HCEC 1CT (cell line): ENCODE measurements around the gene CHST6.
"Not testable (repeated sequence)": the region's sequence is repeated elsewhere in the genome, so short reads cannot be mapped to it uniquely, and the experiment has no call there.

ENCODE experiments used
- DNase-seq: peaks from one replicate; pipeline ENCODE4 v3.0.0-alpha.2; 2017

The CHST6 gene

DNA sequence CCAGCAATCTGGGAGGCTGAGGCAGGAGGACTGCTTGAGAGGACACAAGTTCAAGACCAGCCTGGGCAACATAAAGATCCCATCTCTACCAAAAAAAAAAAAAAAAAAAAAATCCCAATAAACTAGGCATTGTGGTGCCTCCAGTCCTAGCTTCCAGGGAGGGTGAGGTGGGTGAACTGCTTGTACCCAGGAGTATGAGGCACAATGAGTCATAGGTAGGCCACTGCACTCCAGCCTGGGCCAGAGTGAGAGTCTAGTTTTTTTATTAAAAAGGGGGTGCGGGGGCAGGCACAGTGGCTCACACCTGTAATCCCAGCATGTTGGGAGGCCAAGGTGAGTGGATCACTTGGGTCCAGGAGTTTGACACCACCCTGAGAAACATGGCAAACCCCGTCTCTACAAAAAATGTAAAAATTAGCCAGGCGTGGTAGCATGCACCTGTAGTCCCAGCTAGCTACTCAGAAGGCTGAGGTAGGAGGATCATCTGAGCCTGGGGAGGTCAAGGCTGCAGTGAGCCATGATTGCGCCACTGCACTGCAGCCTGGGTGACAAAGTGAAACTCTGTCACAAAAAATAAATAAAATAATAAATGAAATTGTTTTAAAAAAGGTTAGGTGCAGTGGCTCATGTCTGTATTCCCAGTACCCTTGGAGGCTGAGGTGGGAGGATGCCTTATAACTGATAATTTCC lies 7.8 kb upstream of the CHST6 start:
- DNase-seq = no peak

DNA sequence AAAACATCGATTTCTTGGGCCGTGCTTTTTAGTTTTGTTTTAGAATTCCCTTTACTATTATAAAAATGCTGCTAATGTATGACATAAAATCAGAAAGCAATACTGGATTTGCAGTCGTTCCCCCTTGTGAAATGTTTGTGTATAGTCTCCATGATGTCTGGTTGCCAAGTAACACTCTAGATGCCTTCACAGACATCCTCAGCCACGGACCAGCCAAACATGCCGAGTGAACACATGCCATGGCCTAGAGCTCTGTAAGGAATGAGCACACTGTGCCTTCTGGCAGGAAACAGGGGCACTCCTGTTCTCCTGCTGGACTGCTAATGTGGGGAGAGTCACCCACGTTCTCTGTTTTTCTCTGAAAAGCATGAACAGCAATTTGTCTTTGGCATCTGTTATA lies 6.6 kb upstream of the CHST6 start:
- DNase-seq = peak; percentile 55

DNA sequence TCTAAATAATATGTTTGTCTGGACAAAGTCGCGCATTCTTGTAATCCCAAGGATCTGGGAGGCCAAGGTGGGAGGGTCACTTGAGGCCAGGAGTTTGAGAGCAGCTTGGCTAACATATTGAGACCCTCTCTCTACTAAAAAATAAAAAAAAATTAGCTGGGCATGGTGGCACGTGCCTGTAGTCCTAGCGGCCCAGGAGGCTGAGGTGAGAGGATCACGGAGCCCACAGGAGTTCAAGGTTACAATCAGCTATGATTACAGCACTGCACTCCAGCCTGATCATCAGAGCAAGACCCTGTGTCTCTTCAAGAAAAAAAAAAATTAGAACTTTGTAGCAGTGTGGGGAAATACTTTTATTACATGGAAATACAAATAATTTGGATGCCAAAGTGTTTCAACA lies 6.1 kb upstream of the CHST6 start:
- DNase-seq = no peak

DNA sequence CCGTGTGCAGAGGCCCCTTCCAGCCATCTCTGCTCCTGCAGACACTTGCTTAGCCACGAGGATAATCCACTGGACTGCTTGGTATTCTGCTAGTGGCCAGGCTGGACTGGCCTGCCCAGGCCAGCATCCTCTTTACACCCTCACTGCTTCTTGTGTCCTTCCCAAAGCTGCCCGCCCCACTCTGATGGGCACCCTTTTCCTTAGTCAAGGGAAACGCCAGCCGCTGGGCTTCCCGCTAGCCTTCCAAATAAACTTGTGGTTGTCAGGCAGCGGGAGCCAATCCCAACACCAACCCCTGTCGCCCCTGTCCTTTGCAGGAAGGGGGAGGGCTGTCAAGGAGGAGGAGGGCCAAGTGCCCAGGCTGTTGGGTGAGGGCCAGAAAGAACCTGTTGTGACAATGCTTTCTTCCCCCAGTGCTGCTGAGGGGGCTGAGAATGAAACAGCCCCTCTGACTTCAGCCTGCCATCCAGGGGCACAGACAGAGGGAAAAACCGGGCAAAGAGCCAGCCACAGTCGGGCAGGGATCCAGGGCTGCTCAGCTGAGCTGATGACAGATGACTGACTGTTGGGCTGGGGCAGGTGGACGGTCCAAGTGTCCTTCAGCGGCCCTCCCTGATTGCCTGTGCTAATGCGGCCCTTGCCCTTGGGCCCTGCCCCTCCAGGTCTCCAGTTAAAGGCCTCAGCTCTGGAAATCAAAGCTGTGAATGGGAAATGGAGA lies 3.5 kb upstream of the CHST6 start:
- DNase-seq = not testable (repeated sequence)

- no peak for DNase-seq
Measured at GRCh38 chr16:75497558-75497957, 2.3 kb upstream of the CHST6 start.

GRCh38 chr16:75494661-75495075 lies 573 bp downstream of the CHST6 start:
- no peak for DNase-seq

- no peak for DNase-seq
Measured at GRCh38 chr16:75494184-75494583, 1.1 kb downstream of the CHST6 start.

- DNase-seq = no peak
Measured at GRCh38 chr16:75491876-75492275, 3.4 kb downstream of the CHST6 start.

- no peak for DNase-seq
Measured at GRCh38 chr16:75488322-75488721, 6.9 kb downstream of the CHST6 start.

DNA sequence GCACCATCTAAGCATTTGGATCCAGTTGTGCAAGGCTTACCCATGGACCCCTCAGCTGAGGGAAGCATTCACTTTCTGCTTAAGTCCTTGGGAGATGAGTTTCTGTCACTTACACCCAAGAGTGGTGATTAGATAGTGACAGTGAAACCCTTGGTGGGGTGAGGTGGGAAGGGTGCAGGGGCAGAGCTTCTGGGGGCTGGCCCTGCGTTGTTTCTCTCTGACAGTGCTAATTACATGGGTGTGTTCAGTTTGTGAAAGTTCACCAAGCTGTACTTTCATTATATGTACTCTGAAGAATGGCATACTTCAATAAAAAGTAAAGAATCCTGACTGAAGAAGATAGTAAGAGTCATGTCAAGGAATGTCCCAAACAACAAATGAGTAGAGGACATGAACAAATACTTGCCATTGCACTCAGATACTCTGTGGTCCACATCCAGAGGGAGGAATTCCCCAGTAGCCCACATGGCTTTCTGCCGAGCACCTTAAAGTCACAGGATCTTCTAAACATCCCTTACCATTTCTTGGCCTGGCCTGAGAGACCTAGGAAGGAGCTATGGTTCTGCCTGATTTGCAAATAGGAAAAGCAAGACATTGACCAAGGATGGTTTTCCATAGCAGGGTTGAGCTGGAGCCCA lies 8.4 kb downstream of the CHST6 start:
- no peak for DNase-seq

GRCh38 chr16:75486014-75486675 lies 9.1 kb downstream of the CHST6 start:
- DNase-seq = no peak

DNA sequence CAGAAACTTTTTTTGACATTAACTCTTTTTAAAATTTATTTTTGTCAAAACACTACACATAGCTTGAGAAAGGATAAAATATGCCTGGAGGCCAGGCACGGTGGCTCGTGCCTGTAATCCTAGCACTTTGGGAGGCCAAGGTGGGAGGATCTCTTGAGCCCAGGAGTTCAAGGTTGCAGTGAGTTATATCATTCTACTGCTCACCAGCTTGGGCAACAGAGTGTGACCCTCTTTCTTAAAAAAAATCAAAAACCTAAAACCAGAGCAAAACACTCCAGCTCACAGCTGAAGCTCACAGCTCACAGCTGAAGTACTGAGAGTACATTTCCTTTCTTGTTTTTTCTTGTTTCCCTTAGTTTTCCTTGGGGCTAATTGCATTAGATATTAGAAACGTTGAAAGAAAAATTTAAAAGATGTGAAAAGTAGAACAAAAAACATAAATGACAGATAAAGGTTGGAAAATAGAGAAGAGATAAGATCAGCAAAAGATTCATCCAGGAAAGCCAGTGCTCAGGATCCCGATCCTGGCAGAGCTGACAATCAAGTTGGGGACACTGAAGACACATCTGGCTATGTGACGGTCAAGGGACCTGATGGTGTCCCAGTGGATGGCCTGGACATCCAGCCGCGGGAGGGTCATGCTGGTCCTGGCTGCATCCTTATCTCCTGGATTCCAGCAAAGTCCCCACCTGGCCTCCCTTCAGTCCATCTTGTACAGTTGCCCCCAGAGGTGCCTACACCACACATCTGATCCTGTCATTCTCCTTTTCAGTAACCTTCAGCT lies 9.8 kb downstream of the CHST6 start:
- no peak for DNase-seq

DNA sequence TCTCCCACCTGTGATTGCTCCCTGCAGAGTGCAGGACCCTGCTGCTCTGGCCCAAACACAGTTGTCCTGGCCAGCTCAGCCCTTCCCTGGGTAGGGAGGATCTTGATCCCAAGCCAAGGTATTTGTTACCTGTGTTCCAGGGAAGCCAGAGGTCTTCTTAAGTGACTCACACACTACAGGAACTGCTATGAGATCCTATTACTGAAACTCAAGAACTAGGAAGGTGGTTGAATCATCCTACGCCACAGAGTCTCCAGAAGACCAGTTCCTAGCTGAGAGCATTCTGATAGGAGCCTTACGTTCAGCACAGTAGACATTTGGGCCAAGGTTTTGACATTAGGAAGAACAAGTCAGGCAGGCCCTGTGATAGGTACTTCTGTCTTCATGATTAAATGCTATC lies 12.0 kb downstream of the CHST6 start:
- DNase-seq = no peak

DNA sequence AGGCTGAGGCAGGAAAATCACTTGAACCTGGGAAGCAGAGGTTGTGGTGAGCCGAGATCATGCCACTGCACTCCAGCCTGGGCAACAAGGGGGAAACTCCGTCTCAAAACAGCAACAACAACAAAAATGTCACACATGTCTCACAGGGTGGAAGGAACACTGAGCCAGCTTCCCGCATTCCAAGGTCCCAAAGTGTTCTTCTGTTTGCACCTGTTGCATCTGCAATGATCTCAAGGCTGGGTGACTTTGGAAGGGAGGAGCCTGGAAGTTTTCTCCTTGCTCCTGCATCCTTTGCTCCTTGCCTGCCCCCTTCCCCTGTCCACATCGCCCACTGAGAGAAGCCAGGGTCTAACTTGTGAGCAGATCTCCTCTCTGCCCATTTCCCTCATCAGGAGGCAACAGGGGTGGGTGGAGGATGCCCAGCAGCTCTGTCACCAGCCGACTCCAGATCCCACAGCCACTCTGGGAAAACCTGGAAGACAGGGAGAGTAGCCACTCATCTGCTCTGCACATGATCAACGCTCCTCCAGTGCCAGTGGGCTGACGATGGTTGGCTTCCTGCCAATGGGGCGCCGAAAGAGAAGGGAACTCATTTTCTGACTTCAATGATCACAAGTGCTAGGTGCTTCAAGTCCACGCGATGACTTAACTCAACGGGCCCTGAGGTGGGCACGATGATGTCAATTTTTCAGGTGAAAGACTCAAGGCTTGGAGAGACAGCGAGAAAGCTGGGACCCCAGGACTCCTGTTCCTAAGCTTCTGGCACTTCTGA lies 12.6 kb downstream of the CHST6 start:
- DNase-seq = no peak

GRCh38 chr16:75481475-75481874 lies 13.8 kb downstream of the CHST6 start:
- DNase-seq = no peak

GRCh38 chr16:75479421-75479990 lies 15.7 kb downstream of the CHST6 start:
- no peak for DNase-seq

- DNase-seq = no peak
Measured at GRCh38 chr16:75478480-75479345, 16.5 kb downstream of the CHST6 start.

DNA sequence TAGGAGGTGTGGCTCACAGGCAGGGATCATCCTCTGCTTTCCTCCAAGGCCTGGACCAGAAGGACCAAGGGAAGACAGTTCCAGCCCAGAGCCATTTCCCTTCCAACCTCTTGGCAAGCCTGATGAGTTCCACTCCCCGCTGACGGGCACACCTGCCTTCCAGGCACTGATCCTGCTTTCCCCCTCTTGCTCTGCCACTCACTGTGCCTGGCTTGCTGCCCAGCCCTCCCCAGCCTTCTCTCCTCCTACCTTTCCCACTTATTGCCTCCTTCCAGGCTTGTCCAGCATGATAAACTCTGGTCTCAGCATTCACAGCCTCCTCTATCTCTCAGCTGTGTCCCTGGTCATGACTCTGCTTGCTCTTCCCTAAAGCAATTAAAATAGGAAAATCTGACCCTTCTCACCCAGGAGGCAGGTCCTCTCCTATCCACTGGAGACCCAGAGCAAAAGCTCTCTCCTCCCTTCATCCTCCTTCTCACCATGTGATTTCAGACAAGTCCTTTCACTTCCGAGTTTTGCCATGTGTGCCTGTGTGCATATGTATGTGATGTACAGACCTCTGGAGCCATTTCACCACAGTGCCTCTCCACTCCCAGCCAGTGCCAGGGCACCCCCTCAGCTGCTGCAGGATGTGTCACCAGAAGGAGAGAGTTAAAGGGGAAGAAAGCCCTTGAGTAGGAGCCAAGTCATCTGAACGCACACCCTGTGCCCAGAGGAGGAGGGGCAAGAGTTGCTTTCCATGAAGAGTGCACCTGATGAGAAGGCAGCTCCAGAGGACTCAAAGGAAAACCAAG lies 17.4 kb downstream of the CHST6 start:
- DNase-seq = no peak

DNA sequence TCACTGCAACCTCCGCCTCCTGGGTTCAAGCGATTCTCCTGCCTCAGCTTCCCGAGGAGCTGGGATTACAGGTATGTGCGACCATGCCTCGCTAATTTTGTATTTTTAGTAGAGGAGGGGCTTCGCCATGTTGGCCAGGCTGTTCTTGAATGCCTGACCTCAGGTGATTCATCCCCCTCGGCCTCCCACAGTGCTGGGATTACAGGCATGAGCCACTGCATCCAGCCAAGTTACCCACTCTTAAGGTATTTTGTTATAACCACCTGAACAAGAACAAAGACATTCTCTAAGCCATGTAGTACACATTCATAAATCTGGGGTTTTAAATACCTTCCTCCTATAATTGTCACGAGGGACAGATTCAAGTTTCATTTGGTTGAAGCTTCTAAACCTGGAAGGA lies 18.4 kb downstream of the CHST6 start:
- DNase-seq = no peak

DNA sequence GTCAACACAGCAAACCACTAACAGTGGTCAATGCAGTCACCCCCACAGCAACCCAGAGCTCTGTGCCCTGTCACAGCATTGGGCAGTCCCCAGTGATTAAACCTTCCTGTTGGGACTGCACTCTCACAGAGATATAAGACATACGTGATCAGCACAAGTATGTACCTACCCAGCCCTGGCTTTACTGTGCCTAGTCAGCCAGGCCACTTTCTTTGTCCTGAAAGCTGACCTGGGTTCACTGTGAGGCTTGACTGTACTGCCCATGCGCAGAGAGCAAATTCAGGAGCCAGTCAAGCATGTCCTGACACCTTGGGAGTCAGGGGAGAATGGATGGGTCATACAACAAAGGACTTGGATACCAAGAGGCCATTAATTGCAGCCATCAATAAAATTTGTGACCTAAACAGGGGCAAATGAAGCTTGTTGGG lies 19.8 kb downstream of the CHST6 start:
- DNase-seq = no peak
